Measurements from ENCODE around the gene CNDP1.

The CNDP1 gene

GRCh38 chr18:74623047-74623816 lies 88.9 kb downstream of the CNDP1 start:
- DNase-seq (ENCODE audit: low read depth in 2 of 3, low spot score in 1 of 3) = no peak

DNA sequence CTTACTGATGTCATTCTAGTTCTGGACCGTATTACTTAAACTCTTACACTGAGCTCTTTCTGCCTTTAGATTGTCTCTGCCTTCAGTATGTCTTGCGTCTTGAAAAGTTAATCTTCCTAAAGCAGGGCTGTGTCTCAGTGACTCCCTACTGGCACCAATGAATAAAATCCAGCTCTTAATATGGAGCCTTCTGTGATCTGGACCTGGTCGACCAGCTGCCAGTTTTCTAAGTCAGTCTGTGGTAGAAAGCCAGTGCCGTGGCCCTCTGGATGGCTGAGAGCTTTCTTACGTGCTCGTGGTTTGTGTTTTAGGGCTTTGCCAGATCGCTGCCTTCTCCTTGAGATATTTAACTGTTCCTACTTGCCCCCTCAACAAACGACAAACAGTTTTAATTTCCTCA lies 90.2 kb downstream of the CNDP1 start:
- no peak for DNase-seq (ENCODE audit: low read depth in 2 of 3, low spot score in 1 of 3)

DNA sequence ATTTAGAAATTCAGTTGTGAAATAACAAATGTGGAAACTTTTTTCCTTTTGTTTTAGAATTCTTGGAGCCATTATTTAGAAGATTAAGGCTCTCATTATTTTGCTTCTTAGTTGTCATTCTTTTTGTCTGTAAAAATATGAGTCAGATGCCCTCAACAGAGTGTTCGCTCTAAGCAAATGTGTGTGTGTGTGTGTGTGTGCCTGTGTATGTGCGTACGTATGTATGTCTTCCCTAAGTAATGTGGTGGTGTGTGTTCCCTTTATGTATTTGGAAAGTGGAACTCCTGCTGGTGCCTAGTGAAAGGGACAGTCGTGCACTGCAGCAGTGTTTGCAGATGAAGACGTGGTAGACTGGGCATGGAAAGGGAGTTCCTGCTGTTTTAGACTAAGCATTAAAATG lies 90.9 kb downstream of the CNDP1 start:
- DNase-seq (ENCODE audit: low read depth in 2 of 3, low spot score in 1 of 3) = no peak

DNA sequence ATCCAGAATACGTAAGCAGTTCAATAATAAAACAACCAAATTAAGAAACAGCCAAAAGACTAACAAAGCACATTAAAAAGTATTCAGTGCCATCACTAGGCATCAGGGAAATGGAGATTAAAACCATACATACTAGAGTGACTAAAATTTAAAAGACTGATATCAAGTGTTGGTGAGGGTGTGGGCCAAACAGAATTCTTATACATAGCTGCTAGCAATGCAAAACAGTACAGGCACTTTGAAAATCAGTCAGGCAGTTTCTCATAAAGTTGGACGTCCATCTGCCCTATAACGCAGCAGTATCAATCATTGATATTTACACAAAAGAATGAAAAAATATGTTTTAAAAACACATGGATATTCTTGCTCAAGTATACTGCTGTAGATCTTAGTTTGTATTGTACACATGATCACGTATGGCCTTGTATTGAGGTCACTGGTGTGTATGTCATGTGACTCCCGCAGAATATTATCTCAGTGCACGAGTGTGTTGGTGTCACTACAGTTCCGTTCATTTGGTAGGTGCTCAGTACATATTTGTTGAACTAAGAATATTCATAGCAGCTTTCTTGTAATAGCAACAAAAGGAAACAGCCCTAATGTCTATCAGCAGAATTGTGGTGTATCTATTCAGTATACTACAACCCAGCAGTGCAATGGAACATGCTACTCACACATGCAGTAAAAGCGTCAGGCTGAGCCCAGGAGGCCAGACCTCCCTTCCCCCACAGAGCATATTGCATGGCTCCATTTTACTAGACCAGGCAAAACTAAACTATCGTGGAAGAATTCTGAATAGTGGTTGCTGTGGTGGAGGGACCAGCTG lies 92.0 kb downstream of the CNDP1 start:
- DNase-seq (ENCODE audit: low read depth in 2 of 3, low spot score in 1 of 3) = no peak

DNA sequence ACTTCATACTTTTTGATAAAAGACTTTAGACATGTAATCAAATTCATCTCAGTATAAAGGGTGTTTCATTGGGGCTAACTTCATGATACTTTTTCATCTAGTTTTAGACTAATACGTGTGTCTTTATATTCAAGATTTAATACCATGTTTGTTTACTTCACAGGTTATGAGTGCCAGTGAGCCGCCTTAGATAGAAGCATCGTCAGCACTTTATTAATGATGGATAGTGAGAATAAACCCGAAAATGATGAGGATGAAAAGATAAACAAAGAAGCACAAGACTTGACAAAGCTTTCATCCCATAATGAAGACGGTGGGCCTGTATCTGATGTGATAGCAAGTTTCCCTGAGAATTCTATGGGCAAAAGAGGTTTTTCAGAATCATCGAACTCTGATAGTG lies 96.5 kb downstream of the CNDP1 start:
- DNase-seq (ENCODE audit: low read depth in 2 of 3, low spot score in 1 of 3) = no peak

GRCh38 chr18:74631212-74631611 lies 96.9 kb downstream of the CNDP1 start:
- DNase-seq (ENCODE audit: low read depth in 2 of 3, low spot score in 1 of 3) = no peak

GRCh38 chr18:74631623-74632350 lies 97.5 kb downstream of the CNDP1 start:
- no peak for DNase-seq (ENCODE audit: low read depth in 2 of 3, low spot score in 1 of 3)

DNA sequence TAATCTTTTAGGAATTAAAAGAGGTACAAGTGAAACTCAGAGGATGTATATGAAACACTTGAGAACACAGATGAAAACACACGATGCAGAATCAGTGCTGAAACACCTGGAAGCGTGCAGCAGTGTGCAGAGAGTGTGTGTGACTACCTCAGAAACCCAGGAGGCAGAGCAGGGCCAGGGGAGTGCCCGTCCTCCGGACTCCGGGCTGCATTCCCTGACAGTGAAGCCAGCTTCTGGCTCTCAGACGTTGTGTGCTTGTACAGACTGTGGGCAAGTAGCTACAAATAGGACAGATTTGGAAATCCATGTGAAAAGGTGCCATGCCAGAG lies 98.0 kb downstream of the CNDP1 start:
- no peak for DNase-seq (ENCODE audit: low read depth in 2 of 3, low spot score in 1 of 3)

GRCh38 chr18:74632856-74633255 lies 98.6 kb downstream of the CNDP1 start:
- DNase-seq (ENCODE audit: low read depth in 2 of 3, low spot score in 1 of 3) = no peak

- DNase-seq (ENCODE audit: low read depth in 2 of 3, low spot score in 1 of 3) = no peak
Measured at GRCh38 chr18:74633652-74634352, 99.5 kb downstream of the CNDP1 start.

DNA sequence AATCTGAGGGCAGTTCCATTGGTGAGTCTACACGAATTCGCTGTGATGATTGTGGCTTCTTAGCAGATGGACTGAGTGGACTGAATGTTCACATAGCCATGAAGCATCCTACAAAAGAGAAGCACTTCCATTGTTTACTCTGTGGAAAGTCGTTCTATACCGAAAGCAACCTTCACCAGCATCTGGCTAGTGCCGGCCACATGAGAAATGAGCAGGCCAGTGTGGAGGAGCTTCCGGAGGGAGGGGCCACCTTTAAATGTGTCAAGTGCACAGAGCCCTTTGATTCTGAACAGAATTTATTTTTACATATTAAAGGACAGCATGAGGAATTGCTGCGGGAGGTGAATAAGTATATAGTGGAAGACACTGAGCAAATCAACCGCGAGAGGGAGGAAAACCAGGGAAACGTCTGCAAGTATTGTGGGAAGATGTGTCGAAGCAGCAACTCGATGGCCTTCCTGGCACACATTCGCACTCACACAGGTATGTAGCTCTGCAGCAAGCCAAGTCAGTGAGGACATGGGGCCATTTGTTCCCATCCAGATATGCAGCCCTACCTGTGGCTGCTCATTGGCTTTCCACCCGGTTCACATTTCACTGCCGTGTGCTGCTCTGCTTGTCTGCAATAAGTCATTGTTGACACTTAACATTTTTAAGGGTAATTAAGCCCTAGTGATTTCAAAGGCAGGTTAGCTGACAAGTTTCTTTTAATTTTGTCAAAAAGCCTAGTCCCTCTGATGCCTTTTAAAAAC lies 101.1 kb downstream of the CNDP1 start:
- DNase-seq (ENCODE audit: low read depth in 2 of 3, low spot score in 1 of 3) = no peak

All from stimulated activated CD4-positive, alpha-beta T cell treated with anti-CD3 and anti-CD28 coated beads, Interleukin-12 subunit alpha, Interleukin-12 subunit beta, amount 100 ng/mL, for 48 hours (primary cell).